Jurkat, Clone E6-1 (cell line): Measurements from ENCODE around the gene CACNA1I.

Experiments used
- DNase-seq: peaks from one replicate; pipeline ENCODE4 v3.0.0-alpha.2; 2011; ENCODE audit warnings: low read depth, low spot score
- H3K4me3 ChIP-seq: 2 replicates; pipeline ENCODE4 v1.5.1; 2011; ENCODE audit warnings: mild to moderate bottlenecking, low read length, control low read depth, moderate library complexity

CACNA1I gene

GRCh38 chr22:39655004-39655579 is 84.5 kb downstream of the CACNA1I start:
- no peak overlapping the region for H3K4me3 ChIP-seq
- no peak for DNase-seq

GRCh38 chr22:39655831-39656230 is 85.3 kb downstream of the CACNA1I start:
- DNase-seq, result no peak
- no peak overlapping the region for H3K4me3 ChIP-seq

GRCh38 chr22:39656495-39657490 is 86.2 kb downstream of the CACNA1I start:
- no peak for DNase-seq
- no peak overlapping the region for H3K4me3 ChIP-seq

GRCh38 chr22:39658367-39658766 is 87.8 kb downstream of the CACNA1I start:
- H3K4me3 ChIP-seq, result no peak overlapping the region
- peak; percentile 29 for DNase-seq

- H3K4me3 ChIP-seq, result no peak overlapping the region
- DNase-seq, result no peak
Observed at GRCh38 chr22:39658806-39659463, 88.4 kb downstream of the CACNA1I start.

- no peak for DNase-seq
- H3K4me3 ChIP-seq, result no peak overlapping the region
Observed at GRCh38 chr22:39661501-39661841, 90.9 kb downstream of the CACNA1I start.

- no peak for DNase-seq
- no peak overlapping the region for H3K4me3 ChIP-seq
Observed at GRCh38 chr22:39661842-39662685, 91.5 kb downstream of the CACNA1I start.

GRCh38 chr22:39662686-39663052 is 92.1 kb downstream of the CACNA1I start:
- no peak overlapping the region for H3K4me3 ChIP-seq
- no peak for DNase-seq

GRCh38 chr22:39663751-39664150 is 93.2 kb downstream of the CACNA1I start:
- DNase-seq, result no peak

GRCh38 chr22:39664485-39665200 is 94.1 kb downstream of the CACNA1I start:
- no peak overlapping the region for H3K4me3 ChIP-seq
- DNase-seq, result no peak

More at GRCh38 chr22:39663751-39664150, 93.2 kb downstream of the CACNA1I start:
- no peak overlapping the region for H3K4me3 ChIP-seq

GRCh38 chr22:39665229-39665628 is 94.7 kb downstream of the CACNA1I start:
- no peak for DNase-seq
- H3K4me3 ChIP-seq, result no peak overlapping the region

GRCh38 chr22:39665661-39666431 is 95.3 kb downstream of the CACNA1I start:
- no peak overlapping the region for H3K4me3 ChIP-seq
- no peak for DNase-seq

GRCh38 chr22:39666495-39666894 is 95.9 kb downstream of the CACNA1I start:
- DNase-seq, result no peak

GRCh38 chr22:39666926-39667325 is 96.4 kb downstream of the CACNA1I start:
- no peak for DNase-seq
- no peak overlapping the region for H3K4me3 ChIP-seq

More at GRCh38 chr22:39666495-39666894, 95.9 kb downstream of the CACNA1I start:
- no peak overlapping the region for H3K4me3 ChIP-seq

GRCh38 chr22:39669432-39669831 is 98.9 kb downstream of the CACNA1I start:
- no peak for DNase-seq
- no peak overlapping the region for H3K4me3 ChIP-seq

GRCh38 chr22:39671936-39672335 is 101.4 kb downstream of the CACNA1I start:
- DNase-seq, result no peak
- H3K4me3 ChIP-seq, result no peak overlapping the region

GRCh38 chr22:39674536-39674935 is 104.0 kb downstream of the CACNA1I start:
- DNase-seq, result no peak
- H3K4me3 ChIP-seq, result no peak overlapping the region

GRCh38 chr22:39675947-39676346 is 105.4 kb downstream of the CACNA1I start:
- H3K4me3 ChIP-seq, result no peak overlapping the region
- DNase-seq, result no peak
